Activated T-cell treated with anti-CD3 and anti-CD28 coated beads for 4 hours (primary cell): ENCODE data around the gene FASTKD1.
"Not testable (repeated sequence)": the region's sequence is repeated elsewhere in the genome, so short reads cannot be mapped to it uniquely, and the experiment has no call there.

Experiments used
- DNase-seq: peaks from one replicate; pipeline ENCODE4 v3.0.0-alpha.2; 2020

Gene FASTKD1

GRCh38 chr2:169573160-169573973, at the start of gene FASTKD1:
Gene FASTKD1, minus strand, starts transcription at chr2:169573865. Its CDS starts 1,836 bp downstream, at chr2:169572029.
- DNase-seq: peak; percentile 84

DNA sequence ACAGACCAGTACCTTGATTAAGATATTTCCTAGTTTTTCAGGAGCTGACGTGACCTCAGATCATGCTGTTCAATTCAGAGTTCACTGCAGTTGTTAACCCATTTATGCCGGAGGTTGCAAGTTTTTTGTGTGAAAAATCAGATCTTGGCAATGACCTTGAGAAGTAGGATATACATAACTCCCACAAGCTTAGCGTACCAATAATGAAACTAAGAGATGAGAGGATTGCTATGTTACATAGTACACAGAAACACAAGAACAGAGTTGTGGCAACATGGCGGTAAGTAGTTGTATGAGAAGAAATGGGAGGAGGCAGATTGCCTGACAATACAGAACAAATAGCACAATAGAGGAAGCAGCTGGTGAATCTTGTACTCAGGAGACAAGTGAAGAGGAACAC, 49.6 kb upstream of the FASTKD1 start:
- DNase-seq: no peak

- DNase-seq: no peak
Observed at GRCh38 chr2:169620509-169620908, 46.8 kb upstream of the FASTKD1 start.

DNA sequence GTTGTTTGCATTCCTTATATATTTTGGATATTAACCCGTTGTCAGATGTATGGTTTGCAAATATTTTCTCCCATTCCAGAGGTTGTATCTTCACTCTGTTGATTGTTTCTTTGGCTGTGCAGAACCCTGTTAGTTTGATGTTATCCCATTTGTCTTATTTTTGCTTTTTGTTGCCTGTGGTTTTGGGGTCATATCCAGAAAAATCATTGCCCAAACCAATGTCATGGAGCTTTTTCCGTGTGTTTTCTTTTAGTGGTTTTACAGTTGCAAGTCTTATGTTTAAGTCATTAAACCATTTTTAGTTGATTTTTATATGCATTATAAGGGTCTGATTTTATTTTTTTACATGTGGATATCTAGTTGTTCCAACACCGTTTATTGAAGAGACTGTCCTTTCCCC, 46.3 kb upstream of the FASTKD1 start:
- DNase-seq: no peak

DNA sequence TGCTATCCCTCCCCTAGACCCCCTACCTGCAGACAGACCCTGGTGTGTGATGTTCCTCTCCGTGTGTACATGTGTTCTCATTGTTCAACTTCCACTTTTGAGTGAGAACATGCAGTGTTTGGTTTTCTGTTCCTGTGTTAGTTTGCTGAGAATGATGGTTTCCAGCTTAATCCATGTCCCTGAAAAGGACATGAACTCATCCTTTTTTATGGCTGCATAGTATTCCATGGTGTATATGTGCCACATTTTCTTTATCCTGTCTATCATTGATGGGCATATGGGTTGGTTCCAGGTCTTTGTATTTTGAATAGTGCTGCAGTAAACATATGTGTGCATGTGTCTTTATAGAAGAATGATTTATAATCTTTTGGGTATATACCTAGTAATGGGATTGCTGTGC, 42.3 kb upstream of the FASTKD1 start:
- DNase-seq: not testable (repeated sequence)

DNA sequence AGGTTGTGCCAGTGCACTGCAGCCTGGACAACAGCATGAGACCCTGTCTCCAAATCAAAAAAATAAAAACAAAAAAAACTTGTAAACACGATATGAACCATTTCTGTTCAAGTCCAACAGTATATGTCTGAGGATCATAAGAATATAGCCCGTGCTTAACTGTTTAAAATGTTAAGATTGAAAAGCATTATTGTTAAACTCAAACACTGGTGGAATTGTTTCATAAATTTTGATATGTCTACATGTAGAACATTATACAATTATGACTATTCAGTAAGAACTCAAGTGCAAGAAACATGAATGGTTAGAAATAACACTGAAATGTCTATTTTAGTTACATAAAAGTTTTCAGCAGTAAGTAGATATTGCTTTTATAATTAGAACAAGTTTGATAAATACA, 40.2 kb upstream of the FASTKD1 start:
- no peak for DNase-seq

- no peak for DNase-seq
Observed at GRCh38 chr2:169609264-169609663, 35.6 kb upstream of the FASTKD1 start.

DNA sequence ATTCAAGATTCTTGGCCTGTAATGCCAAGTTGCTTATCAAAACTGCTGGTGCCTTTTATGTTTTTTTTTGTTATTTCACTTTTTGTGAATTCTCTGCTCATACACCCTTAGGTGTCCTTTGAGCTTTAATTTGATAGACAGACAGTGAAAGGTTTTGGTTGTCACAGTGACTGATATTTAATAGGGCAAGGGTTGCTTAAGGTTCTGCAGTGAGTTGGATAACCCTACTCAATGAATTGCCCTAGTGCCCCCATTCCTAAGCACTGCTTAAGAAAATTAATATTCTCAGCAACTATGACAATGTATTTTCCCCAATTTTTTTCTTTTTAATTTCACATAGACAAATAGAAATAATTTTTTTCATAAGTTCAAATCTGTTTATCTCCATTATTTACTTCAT, 25.9 kb upstream of the FASTKD1 start:
- DNase-seq: no peak

- no peak for DNase-seq
Observed at GRCh38 chr2:169598982-169599381, 25.3 kb upstream of the FASTKD1 start.

DNA sequence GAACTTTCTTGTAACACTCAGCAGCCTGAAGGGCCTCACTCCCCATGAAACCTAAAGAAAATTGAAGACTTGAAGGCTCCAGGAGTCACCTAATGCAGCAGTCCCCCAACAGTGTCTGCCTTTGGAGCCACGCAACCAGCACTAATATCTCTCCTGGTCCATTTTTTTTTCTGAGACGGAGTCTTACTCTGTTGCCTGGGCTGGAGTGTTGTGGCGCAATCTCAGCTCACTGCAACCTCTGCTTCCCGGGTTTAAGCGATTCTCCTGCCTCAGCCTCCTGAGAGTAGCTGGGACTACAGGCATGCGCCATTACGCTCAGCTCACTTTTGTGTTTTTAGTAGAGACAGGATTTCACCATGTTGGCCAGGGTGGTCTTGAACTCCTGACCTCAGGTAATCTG, 22.9 kb upstream of the FASTKD1 start:
- not testable (repeated sequence) for DNase-seq

- no peak for DNase-seq
Observed at GRCh38 chr2:169590804-169591203, 17.1 kb upstream of the FASTKD1 start.

GRCh38 chr2:169585673-169586072, 12.0 kb upstream of the FASTKD1 start:
- no peak for DNase-seq

GRCh38 chr2:169584005-169584877, 10.6 kb upstream of the FASTKD1 start, which contains the start of gene PPIG:
Gene PPIG, plus strand, starts transcription at chr2:169584351. Its CDS starts 19,691 bp downstream, at chr2:169604042.
- DNase-seq: peak; percentile 79

DNA sequence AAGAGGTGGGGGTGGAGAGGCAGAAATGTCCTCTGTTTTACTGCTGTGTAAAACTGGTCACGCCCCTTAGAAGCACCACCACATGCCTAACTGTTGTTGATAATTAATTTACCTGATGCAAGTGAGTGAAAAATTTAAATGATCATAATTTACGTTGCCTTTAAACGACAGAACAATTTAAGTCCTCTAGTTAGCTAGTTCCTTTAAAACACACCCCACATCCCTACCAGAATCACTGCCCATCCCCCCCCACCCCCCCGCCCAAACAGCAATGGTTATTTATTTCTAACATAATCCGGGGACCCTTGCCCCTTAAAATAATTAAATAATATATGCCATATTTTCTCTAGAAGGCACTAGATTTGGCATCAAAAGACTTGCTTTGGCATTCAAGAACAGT, 9.9 kb upstream of the FASTKD1 start:
- no peak for DNase-seq

DNA sequence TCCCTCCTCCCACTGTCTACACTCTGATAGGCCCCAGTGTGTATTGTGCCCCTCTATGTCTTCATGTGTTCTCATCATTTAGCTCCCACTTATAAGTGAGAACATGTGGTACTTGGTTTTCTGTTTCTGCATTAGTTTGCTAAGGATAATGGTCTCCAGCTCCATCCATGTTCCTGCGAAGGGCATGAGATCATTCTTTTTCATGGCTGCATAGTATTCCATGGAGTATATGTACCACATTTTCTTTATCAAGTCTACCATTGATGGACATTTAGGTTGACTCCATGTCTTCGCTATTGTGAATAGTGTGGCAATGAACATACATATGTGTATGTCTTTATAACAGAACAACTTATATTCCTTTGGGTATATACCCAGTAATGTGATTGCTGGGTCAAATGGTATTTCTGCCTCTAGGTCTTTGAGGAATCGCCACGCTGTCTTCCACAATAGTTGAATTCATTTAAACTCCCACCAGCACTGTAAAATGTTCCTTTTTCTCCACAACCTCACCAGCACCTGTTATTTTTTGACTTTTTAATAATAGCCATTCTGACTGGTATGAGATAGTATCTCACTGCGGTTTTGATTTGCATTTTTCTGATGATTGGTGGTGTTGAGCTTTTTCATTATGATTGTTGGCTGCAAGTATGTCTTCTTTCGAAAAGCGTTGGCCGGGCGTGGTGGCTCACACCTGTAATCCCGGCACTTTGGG, 9.0 kb upstream of the FASTKD1 start:
- DNase-seq: not testable (repeated sequence)

DNA sequence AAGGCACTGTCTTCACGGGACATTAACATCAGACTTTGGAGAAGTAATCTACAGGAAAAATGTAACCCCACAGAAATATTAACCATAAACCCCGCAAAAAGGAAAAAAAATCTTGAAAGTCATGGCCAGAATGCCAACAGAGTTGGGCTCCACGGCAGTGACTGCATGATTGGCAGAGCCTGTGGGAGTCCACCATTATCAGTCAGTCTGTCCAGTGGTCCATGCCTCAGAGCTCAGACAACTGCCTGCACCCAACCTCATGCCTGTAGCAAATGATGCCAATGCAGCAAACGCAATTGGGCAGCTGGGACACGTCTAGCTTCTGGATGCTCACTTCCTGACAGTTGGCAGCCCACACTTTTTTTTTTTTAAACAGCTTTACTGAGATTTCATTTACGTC, 5.4 kb upstream of the FASTKD1 start:
- no peak for DNase-seq

- not testable (repeated sequence) for DNase-seq
Observed at GRCh38 chr2:169575264-169575663, 1.6 kb upstream of the FASTKD1 start.

- DNase-seq: not testable (repeated sequence)
Observed at GRCh38 chr2:169574539-169574938, 874 bp upstream of the FASTKD1 start.

- DNase-seq: no peak
Observed at GRCh38 chr2:169573974-169574299, 272 bp upstream of the FASTKD1 start.

DNA sequence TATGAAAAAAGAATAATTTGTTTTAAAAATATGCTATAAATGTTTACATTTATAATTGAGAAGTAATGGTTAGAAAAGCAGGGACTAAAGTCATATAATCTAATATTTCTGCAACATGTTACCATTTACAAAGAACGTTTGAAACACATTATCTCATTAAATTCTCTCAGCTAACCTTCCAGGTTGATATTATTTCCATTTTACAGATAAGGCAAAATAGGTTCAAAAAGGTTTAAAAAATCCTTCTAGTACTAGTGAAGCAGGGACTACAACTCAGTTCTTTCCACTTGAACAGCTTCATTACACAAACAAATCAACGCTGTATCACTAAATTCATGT, 875 bp downstream of the FASTKD1 start:
- DNase-seq: no peak

DNA sequence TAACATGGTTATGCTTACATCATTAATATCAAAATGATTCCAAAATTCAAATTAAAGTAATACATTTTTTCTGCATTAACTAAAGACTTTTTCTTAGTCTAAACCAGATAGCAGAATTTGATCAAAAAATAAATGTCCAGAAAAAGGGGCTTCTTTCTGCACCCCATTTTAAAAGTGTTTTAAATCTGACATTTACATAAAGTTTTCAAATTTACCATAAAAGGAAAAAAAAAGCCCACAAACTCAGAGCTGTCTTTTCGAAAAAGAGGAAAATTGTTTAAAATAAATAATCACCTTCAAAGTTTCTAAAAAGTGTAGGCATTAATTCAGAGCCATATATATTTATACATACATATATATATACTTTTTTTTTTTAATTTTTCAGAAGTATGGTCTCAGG, 1.5 kb downstream of the FASTKD1 start:
- no peak for DNase-seq

DNA sequence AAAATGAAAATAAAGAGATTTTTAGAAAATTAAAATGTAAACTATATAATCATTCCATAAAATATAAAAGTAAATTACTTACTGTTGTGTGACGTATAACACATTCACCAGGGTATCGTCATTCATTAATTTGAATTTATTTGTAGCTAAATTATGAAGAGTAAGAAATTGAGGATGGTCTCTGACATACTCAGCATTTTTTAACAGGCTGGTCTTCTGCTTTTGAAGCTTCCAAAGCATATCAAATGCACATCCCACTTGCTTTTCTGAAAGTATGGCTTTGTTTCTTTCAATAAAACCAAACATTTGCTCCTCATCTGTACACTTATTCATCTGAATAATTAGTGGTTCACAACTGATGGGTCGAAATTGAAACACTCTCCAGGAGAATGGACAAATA, 2.1 kb downstream of the FASTKD1 start:
- no peak for DNase-seq

GRCh38 chr2:169570752-169571151, 2.9 kb downstream of the FASTKD1 start:
- DNase-seq: not testable (repeated sequence)
